ENCODE measurements around the gene TCF12.

- TF ChIP-seq CTCF (IDR thresholded peaks at IDR 0.05), result no peak
- TF ChIP-seq POLR2A (IDR thresholded peaks at IDR 0.05), result no peak
These were observed 1.3 kb downstream of the TCF12 start for GRCh38 chr15:56919609-56920366.
